ENCODE data around the gene LRRC10B.

LRRC10B gene

GRCh38 chr11:61497876-61498275 lies 10.7 kb upstream of the LRRC10B start:
- Histone ChIP-seq H3K27ac (ENCODE audit: low read depth, low read length) (no peak overlapping the region), H3K4me1 (ENCODE audit: control insufficient read depth, insufficient read depth, low read length) (peaks cover 18% of the 10 kb centered on the region), H3K9ac (ENCODE audit: low read length) (no peak overlapping the region), H3K9me3 (ENCODE audit: control insufficient read depth, insufficient read depth, low read depth, low read length) (no peaks in the 10 kb centered on the region), H3K36me3 (ENCODE audit: control insufficient read depth, insufficient read depth, low read length) (no peaks in the 10 kb centered on the region), H3K4me3 (ENCODE audit: low read depth, low read length) (no peak overlapping the region), H3K27me3 (ENCODE audit: control insufficient read depth, insufficient read depth, low read length) (no peaks in the 10 kb centered on the region)

GRCh38 chr11:61498767-61499341 lies 9.7 kb upstream of the LRRC10B start:
- H3K9me3 ChIP-seq (ENCODE audit: control insufficient read depth, insufficient read depth, low read depth, low read length) = no peaks in the 10 kb centered on the region
- no peaks in the 10 kb centered on the region for H3K36me3 ChIP-seq (ENCODE audit: control insufficient read depth, insufficient read depth, low read length)
- no peak overlapping the region for H3K27ac ChIP-seq (ENCODE audit: low read depth, low read length)
- H3K27me3 ChIP-seq (ENCODE audit: control insufficient read depth, insufficient read depth, low read length) = no peaks in the 10 kb centered on the region
- no peak overlapping the region for H3K9ac ChIP-seq (ENCODE audit: low read length)
- H3K4me1 ChIP-seq (ENCODE audit: control insufficient read depth, insufficient read depth, low read length) = peaks cover 23% of the 10 kb centered on the region
- no peak overlapping the region for H3K4me3 ChIP-seq (ENCODE audit: low read depth, low read length)

GRCh38 chr11:61499816-61500491 lies 8.6 kb upstream of the LRRC10B start:
- H3K4me1 ChIP-seq (ENCODE audit: control insufficient read depth, insufficient read depth, low read length) = peaks cover 23% of the 10 kb centered on the region
- H3K27me3 ChIP-seq (ENCODE audit: control insufficient read depth, insufficient read depth, low read length) = no peaks in the 10 kb centered on the region
- peak overlapping the region; percentile 89; the same call in 1 of the 2 replicates for H3K27ac ChIP-seq (ENCODE audit: low read depth, low read length)
- H3K9me3 ChIP-seq (ENCODE audit: control insufficient read depth, insufficient read depth, low read depth, low read length) = no peaks in the 10 kb centered on the region
- H3K4me3 ChIP-seq (ENCODE audit: low read depth, low read length) = peak overlapping the region; percentile 29
- H3K9ac ChIP-seq (ENCODE audit: low read length) = peak overlapping the region; percentile 75
- H3K36me3 ChIP-seq (ENCODE audit: control insufficient read depth, insufficient read depth, low read length) = no peaks in the 10 kb centered on the region

GRCh38 chr11:61502522-61502921 lies 6.0 kb upstream of the LRRC10B start:
- peaks cover 33% of the 10 kb centered on the region for H3K4me1 ChIP-seq (ENCODE audit: control insufficient read depth, insufficient read depth, low read length)
- H3K36me3 ChIP-seq (ENCODE audit: control insufficient read depth, insufficient read depth, low read length) = no peaks in the 10 kb centered on the region

GRCh38 chr11:61503135-61503770 lies 5.3 kb upstream of the LRRC10B start:
- Histone ChIP-seq H3K9ac (ENCODE audit: low read length) (no peak overlapping the region), H3K27ac (ENCODE audit: low read depth, low read length) (no peak overlapping the region), H3K9me3 (ENCODE audit: control insufficient read depth, insufficient read depth, low read depth, low read length) (no peaks in the 10 kb centered on the region), H3K4me1 (ENCODE audit: control insufficient read depth, insufficient read depth, low read length) (peaks cover 40% of the 10 kb centered on the region), H3K36me3 (ENCODE audit: control insufficient read depth, insufficient read depth, low read length) (no peaks in the 10 kb centered on the region), H3K27me3 (ENCODE audit: control insufficient read depth, insufficient read depth, low read length) (peaks cover 27% of the 10 kb centered on the region), H3K4me3 (ENCODE audit: low read depth, low read length) (no peak overlapping the region)

More at GRCh38 chr11:61502522-61502921, 6.0 kb upstream of the LRRC10B start:
- H3K27ac ChIP-seq (ENCODE audit: low read depth, low read length) = no peak overlapping the region
- no peak overlapping the region for H3K4me3 ChIP-seq (ENCODE audit: low read depth, low read length)
- H3K9me3 ChIP-seq (ENCODE audit: control insufficient read depth, insufficient read depth, low read depth, low read length) = no peaks in the 10 kb centered on the region
- no peak overlapping the region for H3K9ac ChIP-seq (ENCODE audit: low read length)
- peaks cover 19% of the 10 kb centered on the region for H3K27me3 ChIP-seq (ENCODE audit: control insufficient read depth, insufficient read depth, low read length)

- no peak overlapping the region for H3K27ac ChIP-seq (ENCODE audit: low read depth, low read length)
- H3K27me3 ChIP-seq (ENCODE audit: control insufficient read depth, insufficient read depth, low read length) = peaks cover 36% of the 10 kb centered on the region
- no peak overlapping the region for H3K9ac ChIP-seq (ENCODE audit: low read length)
- H3K4me1 ChIP-seq (ENCODE audit: control insufficient read depth, insufficient read depth, low read length) = peaks cover 30% of the 10 kb centered on the region
- H3K9me3 ChIP-seq (ENCODE audit: control insufficient read depth, insufficient read depth, low read depth, low read length) = no peaks in the 10 kb centered on the region
- H3K4me3 ChIP-seq (ENCODE audit: low read depth, low read length) = no peak overlapping the region
- no peaks in the 10 kb centered on the region for H3K36me3 ChIP-seq (ENCODE audit: control insufficient read depth, insufficient read depth, low read length)
Measured at GRCh38 chr11:61505106-61505505, 3.4 kb upstream of the LRRC10B start.

- Histone ChIP-seq H3K36me3 (ENCODE audit: control insufficient read depth, insufficient read depth, low read length) (no peaks in the 10 kb centered on the region), H3K27ac (ENCODE audit: low read depth, low read length) (no peak overlapping the region), H3K9me3 (ENCODE audit: control insufficient read depth, insufficient read depth, low read depth, low read length) (no peaks in the 10 kb centered on the region), H3K9ac (ENCODE audit: low read length) (no peak overlapping the region), H3K4me3 (ENCODE audit: low read depth, low read length) (no peak overlapping the region), H3K27me3 (ENCODE audit: control insufficient read depth, insufficient read depth, low read length) (peaks cover 42% of the 10 kb centered on the region), H3K4me1 (ENCODE audit: control insufficient read depth, insufficient read depth, low read length) (peaks cover 25% of the 10 kb centered on the region)
Measured at GRCh38 chr11:61505640-61506155, 2.9 kb upstream of the LRRC10B start.

- no peak overlapping the region for H3K27ac ChIP-seq (ENCODE audit: low read depth, low read length)
- peaks cover 46% of the 10 kb centered on the region for H3K27me3 ChIP-seq (ENCODE audit: control insufficient read depth, insufficient read depth, low read length)
- H3K4me3 ChIP-seq (ENCODE audit: low read depth, low read length) = peak overlapping the region; percentile 73; the same call in 1 of the 2 replicates
- no peak overlapping the region for H3K9ac ChIP-seq (ENCODE audit: low read length)
- H3K4me1 ChIP-seq (ENCODE audit: control insufficient read depth, insufficient read depth, low read length) = peaks cover 25% of the 10 kb centered on the region
- H3K36me3 ChIP-seq (ENCODE audit: control insufficient read depth, insufficient read depth, low read length) = no peaks in the 10 kb centered on the region
- no peaks in the 10 kb centered on the region for H3K9me3 ChIP-seq (ENCODE audit: control insufficient read depth, insufficient read depth, low read depth, low read length)
Measured at GRCh38 chr11:61507012-61507768, 1.4 kb upstream of the LRRC10B start.

- no peak overlapping the region for H3K27ac ChIP-seq (ENCODE audit: low read depth, low read length)
- peaks cover 46% of the 10 kb centered on the region for H3K27me3 ChIP-seq (ENCODE audit: control insufficient read depth, insufficient read depth, low read length)
- peaks cover 37% of the 10 kb centered on the region for H3K4me1 ChIP-seq (ENCODE audit: control insufficient read depth, insufficient read depth, low read length)
- no peaks in the 10 kb centered on the region for H3K36me3 ChIP-seq (ENCODE audit: control insufficient read depth, insufficient read depth, low read length)
- H3K4me3 ChIP-seq (ENCODE audit: low read depth, low read length) = peak overlapping the region; percentile 41
- H3K9ac ChIP-seq (ENCODE audit: low read length) = no peak overlapping the region
- no peaks in the 10 kb centered on the region for H3K9me3 ChIP-seq (ENCODE audit: control insufficient read depth, insufficient read depth, low read depth, low read length)
Measured at GRCh38 chr11:61509043-61510029, 787 bp downstream of the LRRC10B start.

Measured in HUES6 (cell line).